CD4-positive, alpha-beta memory T cell (primary cell): ENCODE measurements around the gene APBA2. TPM values are rescaled to one million over a fixed set of nuclear protein-coding genes. Genes with fewer than 3 reads are reported as not detected.

Source experiments
- CTCF ChIA-PET: fragments of 350-600 bp; sonication (Branson Sonifier 250); formaldehyde crosslinking; loops from one replicate; lab custom pipeline; 2021; ENCODE audit warnings: inconsistent platforms; ENCODE audit not compliant: partially characterized antibody; lab: Charles Lee
- POLR2A ChIA-PET: fragments of 350-600 bp; sonication (Branson Sonifier 250); formaldehyde crosslinking; loops from one replicate; lab custom pipeline; 2021; ENCODE audit not compliant: partially characterized antibody; lab: Charles Lee
- DNase-seq, 5 donors: peaks; one replicate each; pipeline versions ENCODE4 v3.0.0 to v3.0.0-alpha.2; 2020 to 2022; ENCODE audit warnings: mixed read lengths in 1 of 5
- H3K27ac ChIP-seq: one replicate; pipeline ENCODE4 v1.7.0; 2013; ENCODE audit warnings: low read depth, low read length
- H3K27me3 ChIP-seq: 2 replicates; pipeline ENCODE4 v1.7.0; 2013; ENCODE audit warnings: mild to moderate bottlenecking, low read length, moderate library complexity; ENCODE audit not compliant: insufficient read depth
- H3K36me3 ChIP-seq: 2 replicates; pipeline ENCODE4 v1.7.0; 2013; ENCODE audit warnings: mild to moderate bottlenecking, low read length, moderate library complexity; ENCODE audit not compliant: insufficient read depth
- H3K4me1 ChIP-seq: 2 replicates; pipeline ENCODE4 v1.7.0; 2013; ENCODE audit warnings: mild to moderate bottlenecking, low read length, moderate library complexity; ENCODE audit not compliant: insufficient read depth
- H3K4me3 ChIP-seq, 2 donors: one replicate each; pipeline ENCODE4 v1.7.0; 2013; ENCODE audit warnings: low read length in 2 of 2, mild to moderate bottlenecking in 1 of 2
- H3K9me3 ChIP-seq, 2 donors: one replicate each; pipeline ENCODE4 v1.7.0; 2013; ENCODE audit warnings: low read length in 2 of 2, control low read depth in 1 of 2; ENCODE audit not compliant: control insufficient read depth in 1 of 2
- H3K27ac Mint-ChIP-seq, 7 donors: one replicate each; pipeline ENCODE4 v1.8.0; 2020 to 2021; ENCODE audit warnings: mixed read lengths in 7 of 7, mild to moderate bottlenecking in 6 of 7, inconsistent platforms in 3 of 7, moderate library complexity in 3 of 7
- H3K27me3 Mint-ChIP-seq, 2 donors: one replicate each; pipeline ENCODE4 v1.8.0; 2020 to 2021; ENCODE audit warnings: mixed read lengths in 2 of 2
- H3K36me3 Mint-ChIP-seq, 2 donors: one replicate each; pipeline ENCODE4 v1.8.0; 2020 to 2021; ENCODE audit warnings: mixed read lengths in 2 of 2, inconsistent platforms in 1 of 2, mild to moderate bottlenecking in 1 of 2
- H3K4me1 Mint-ChIP-seq, 4 donors: one replicate each; pipeline ENCODE4 v1.8.0; 2020 to 2021; ENCODE audit warnings: mixed read lengths in 4 of 4, mild to moderate bottlenecking in 1 of 4
- H3K4me3 Mint-ChIP-seq, 8 donors: one replicate each; pipeline ENCODE4 v1.8.0; 2020 to 2021; ENCODE audit warnings: mixed read lengths in 8 of 8, mild to moderate bottlenecking in 7 of 8, moderate library complexity in 6 of 8, inconsistent platforms in 3 of 8
- H3K9me3 Mint-ChIP-seq, 8 donors: one replicate each; pipeline ENCODE4 v1.8.0; 2020 to 2021; ENCODE audit warnings: mixed read lengths in 8 of 8, mild to moderate bottlenecking in 5 of 8, inconsistent platforms in 3 of 8, moderate library complexity in 1 of 8
- intact Hi-C: fragments of 100-400 bp; cut with micrococcal nuclease; formaldehyde crosslinking; loops from one replicate; pipeline ENCODE4 v1.15.1; 2023
- polyA plus RNA-seq, 2 donors: library from polyadenylated mRNA; unstranded; fragments of 300-500 nt; fragmentation: Illumina TruSeq; gene quantifications; one replicate each; pipeline ENCODE4 v1.2.3, GENCODE V29; 2021
- total RNA-seq, 2 experiments: library from RNA; stranded (reverse); gene quantifications; one replicate each; pipeline ENCODE4 v1.2.3, GENCODE V29; 2021

The APBA2 gene
- total and polyA plus RNA-seq, 4 experiments from 2014 or later: 11.1 to 57.3 (median 40.4) TPM

DNA sequence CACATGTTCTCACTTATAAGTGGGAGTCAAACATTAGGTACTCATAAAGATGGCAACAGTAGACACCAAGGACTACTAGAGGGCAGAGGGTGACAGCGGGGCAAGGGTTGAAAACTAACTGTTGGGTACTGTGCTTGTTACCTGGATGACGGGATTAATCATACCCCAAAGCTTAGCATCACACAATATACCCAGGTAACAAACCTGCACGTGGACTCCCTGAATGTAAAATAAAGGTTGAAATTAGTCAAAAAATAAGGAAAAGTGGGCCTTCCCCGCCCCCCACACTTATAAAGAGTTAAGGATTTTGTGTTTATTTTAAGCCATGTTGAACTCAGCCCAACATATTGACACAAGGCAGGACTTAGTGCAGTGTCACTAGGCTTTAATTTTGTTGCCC is 96.1 kb downstream of the APBA2 start:
- H3K9me3 ChIP-seq: no peaks in the 10 kb centered on the region
- no peaks in the 10 kb centered on the region for H3K9me3 Mint-ChIP-seq
- H3K4me1 ChIP-seq: peaks cover 10% of the 10 kb centered on the region
- peaks cover under 1 to 2% of the 10 kb centered on the region in 2 donors for H3K36me3 Mint-ChIP-seq
- H3K27me3 Mint-ChIP-seq: no peaks in the 10 kb centered on the region
- DNase-seq: no peak
- no peak overlapping the region for H3K4me3 Mint-ChIP-seq
- no peak overlapping the region for H3K27ac ChIP-seq
- H3K27ac Mint-ChIP-seq: no peak overlapping the region
- ChIA-PET CTCF (interaction anchor here (1.5 kb wide), 1 partner anchor 120 kb away, joined by 4 read pairs; no protein-coding TSS in a partner anchor), POLR2A (no interaction called here)
- no peaks in the 10 kb centered on the region for H3K27me3 ChIP-seq
- peaks cover 9 to 40% (median 11%) of the 10 kb centered on the region in 4 donors for H3K4me1 Mint-ChIP-seq
- no peak overlapping the region for H3K4me3 ChIP-seq
- no peaks in the 10 kb centered on the region for H3K36me3 ChIP-seq
- intact Hi-C loops: no loop called here

DNA sequence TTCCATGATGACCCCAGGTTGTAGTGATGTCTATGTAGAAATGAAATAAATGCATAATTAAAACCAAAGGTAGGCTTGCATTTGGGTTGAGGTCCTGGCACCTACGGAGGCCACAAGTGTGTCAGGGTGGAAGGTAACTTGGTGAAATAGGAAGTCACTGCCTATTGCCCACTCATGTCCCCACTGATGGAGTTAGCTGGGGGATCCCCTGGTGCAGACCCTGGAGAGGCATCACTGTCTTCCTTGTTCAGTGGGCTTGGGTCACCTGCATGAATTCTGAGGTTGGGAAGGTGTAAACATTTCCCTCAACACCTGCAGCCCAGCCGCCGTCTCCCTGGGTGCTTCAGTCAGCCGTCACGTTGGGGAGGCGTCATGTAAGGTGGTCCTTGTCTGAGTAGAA is 97.1 kb downstream of the APBA2 start:
- no peak overlapping the region for H3K4me3 Mint-ChIP-seq
- DNase-seq: no peak
- no peaks in the 10 kb centered on the region for H3K9me3 ChIP-seq
- H3K27ac Mint-ChIP-seq: no peak overlapping the region
- H3K36me3 Mint-ChIP-seq: peaks cover 2 to 5% of the 10 kb centered on the region in 2 donors
- no peak overlapping the region for H3K27ac ChIP-seq
- ChIA-PET POLR2A (no interaction called here), CTCF (interaction anchor here (1.5 kb wide), 1 partner anchor 119 kb away, joined by 4 read pairs; no protein-coding TSS in a partner anchor)
- H3K9me3 Mint-ChIP-seq: peaks cover 0 to 4% (median 0%) of the 10 kb centered on the region in 8 donors
- H3K36me3 ChIP-seq: no peaks in the 10 kb centered on the region
- H3K27me3 Mint-ChIP-seq: no peaks in the 10 kb centered on the region
- peaks cover 10% of the 10 kb centered on the region for H3K4me1 ChIP-seq
- peaks cover 10 to 45% (median 12%) of the 10 kb centered on the region in 4 donors for H3K4me1 Mint-ChIP-seq
- no peak overlapping the region for H3K4me3 ChIP-seq
- H3K27me3 ChIP-seq: no peaks in the 10 kb centered on the region
- intact Hi-C loops: no loop called here

DNA sequence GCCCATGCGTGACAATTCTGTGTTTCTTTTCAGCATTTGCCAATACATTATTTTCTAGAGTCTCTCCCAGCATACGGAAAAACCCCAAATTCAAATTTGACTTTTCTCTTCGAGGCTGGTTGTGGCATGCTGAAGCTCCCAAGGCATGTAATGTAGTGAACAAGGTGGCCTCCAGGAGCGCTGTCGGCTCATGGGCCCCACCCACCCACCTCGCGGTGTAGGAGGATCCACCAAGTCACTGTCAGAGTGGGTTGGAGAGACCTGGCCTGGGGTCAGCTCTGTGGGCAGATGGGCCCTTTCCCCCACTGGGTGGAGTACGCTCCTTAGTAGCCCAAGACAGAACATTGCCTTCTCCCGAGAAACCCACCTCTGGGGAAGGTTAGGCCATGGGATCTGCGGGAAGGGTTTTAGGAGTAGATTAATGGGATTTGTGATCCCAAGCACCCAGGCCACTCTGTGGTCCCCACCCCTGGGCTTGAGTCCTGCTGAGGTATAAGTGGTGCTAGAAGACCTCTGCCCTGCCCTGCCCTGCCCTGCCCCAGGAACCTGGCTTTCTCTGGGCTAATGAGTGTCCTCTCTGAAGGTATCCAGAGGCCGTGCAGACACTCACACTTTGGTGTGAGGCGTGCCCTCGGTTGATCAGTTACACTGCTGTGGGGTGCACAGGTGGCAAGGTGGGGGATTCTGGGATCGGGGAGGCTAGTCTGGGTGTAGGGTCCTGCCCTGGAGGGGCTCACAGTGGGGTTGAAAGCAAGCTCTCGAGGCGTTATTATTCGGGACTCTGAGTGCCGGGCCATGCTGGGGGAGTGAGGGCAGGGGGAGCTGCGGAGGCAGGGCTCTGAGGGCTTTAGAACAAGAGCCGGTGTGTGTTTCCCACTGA is 97.9 kb downstream of the APBA2 start:
- ChIA-PET CTCF (no interaction called here), POLR2A (no interaction called here)
- intact Hi-C loops: no loop called here

DNA sequence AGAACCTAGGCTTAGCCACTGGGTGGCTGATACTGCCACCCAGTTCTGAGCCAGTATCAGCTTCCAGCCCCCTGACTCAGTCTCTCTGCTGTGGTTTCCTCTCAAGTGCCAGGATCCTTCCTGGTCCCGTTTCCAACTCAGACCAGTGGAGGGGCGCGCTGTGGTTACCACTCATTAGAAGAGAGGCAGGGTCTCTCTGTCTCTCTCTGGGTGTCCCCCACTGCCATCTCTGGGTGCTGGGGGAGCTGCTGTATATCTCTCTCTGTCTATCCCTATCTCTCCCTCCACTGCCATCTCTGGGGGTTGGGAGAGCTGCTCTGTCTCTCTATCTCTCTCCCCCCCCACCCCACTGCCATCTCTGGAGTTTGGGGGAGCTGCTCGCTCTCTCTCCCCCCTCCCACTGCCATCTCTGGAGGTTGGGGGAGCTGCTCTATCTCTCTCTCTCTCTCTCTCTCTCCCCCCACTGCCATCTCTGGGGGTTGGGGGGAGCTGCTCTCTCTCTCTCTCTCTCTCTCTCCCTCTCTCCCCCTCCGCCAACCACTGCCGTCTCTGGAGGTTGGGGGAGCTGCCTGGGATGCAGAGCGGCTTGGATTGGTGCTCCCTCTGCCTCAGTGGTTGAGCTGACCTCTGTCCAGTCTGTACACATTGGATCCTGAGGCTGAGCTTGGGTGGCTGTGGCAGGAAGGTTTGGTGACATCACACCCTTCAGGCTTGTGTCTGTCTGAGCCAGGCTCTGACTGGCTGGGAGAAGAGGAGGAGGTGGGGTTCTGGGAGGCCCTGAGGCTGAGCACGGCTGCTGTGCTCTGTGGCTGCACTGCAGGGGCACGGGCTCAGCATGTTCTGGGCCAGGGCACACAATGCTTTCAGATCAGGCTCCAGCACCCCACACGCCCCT is 98.9 kb downstream of the APBA2 start:
- intact Hi-C loops: no loop called here
- Mint-ChIP-seq H3K9me3 (peaks cover 0 to 4% (median 0%) of the 10 kb centered on the region in 8 donors), H3K4me3 (peak overlapping the region in 3 of 8 donors; percentile 39 to 64 (median 62)), H3K4me1 (peaks cover 10 to 40% (median 12%) of the 10 kb centered on the region in 4 donors), H3K27me3 (no peaks in the 10 kb centered on the region), H3K36me3 (peaks cover 2 to 5% of the 10 kb centered on the region in 2 donors), H3K27ac (peak overlapping the region in 3 of 7 donors; percentile 36 to 70 (median 64))
- ChIA-PET CTCF (interaction anchor here (0.7 to 1.2 kb wide), 2 partner anchors 9 to 30 kb away, joined by 3 to 4 read pairs; no protein-coding TSS in a partner anchor), POLR2A (interaction anchor here (0.6 kb wide), 1 partner anchor 9 kb away, joined by 3 read pairs; no protein-coding TSS in a partner anchor)
- peak in 1 of 5 donors; percentile 15 for DNase-seq
- H3K36me3 ChIP-seq: no peaks in the 10 kb centered on the region
- H3K9me3 ChIP-seq: no peaks in the 10 kb centered on the region
- H3K27ac ChIP-seq: no peak overlapping the region
- no peak overlapping the region for H3K4me3 ChIP-seq
- H3K4me1 ChIP-seq: peaks cover 10% of the 10 kb centered on the region
- no peaks in the 10 kb centered on the region for H3K27me3 ChIP-seq

More for the DNA sequence above, 97.9 kb downstream of the APBA2 start:
- Mint-ChIP-seq H3K4me1 (peaks cover 10 to 45% (median 12%) of the 10 kb centered on the region in 4 donors), H3K9me3 (peaks cover 0 to 4% (median 0%) of the 10 kb centered on the region in 8 donors), H3K4me3 (no peak overlapping the region), H3K27ac (peak overlapping the region in 1 of 7 donors; percentile 18), H3K36me3 (peaks cover 2 to 5% of the 10 kb centered on the region in 2 donors), H3K27me3 (no peaks in the 10 kb centered on the region)
- no peak overlapping the region for H3K27ac ChIP-seq
- no peaks in the 10 kb centered on the region for H3K36me3 ChIP-seq
- H3K9me3 ChIP-seq: no peaks in the 10 kb centered on the region
- no peak for DNase-seq
- no peak overlapping the region for H3K4me3 ChIP-seq
- H3K4me1 ChIP-seq: peaks cover 10% of the 10 kb centered on the region
- no peaks in the 10 kb centered on the region for H3K27me3 ChIP-seq

DNA sequence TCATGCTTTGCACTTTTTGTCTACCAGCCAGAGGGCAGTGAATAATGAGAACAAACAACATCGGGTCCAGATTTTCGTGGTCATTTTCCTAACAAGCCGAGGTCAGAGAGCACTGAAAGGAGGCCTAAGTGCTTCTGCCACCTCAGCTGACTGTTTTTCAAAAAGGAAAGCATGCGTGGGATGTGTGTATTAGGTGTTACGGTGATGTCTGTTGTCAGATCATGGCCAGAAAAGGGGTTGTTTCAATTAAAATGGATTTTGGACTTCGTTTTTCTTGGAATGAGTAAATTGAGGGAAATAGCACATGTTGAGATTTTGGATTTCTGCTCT is 99.5 kb downstream of the APBA2 start:
- Histone ChIP-seq H3K4me1 (peaks cover 10% of the 10 kb centered on the region), H3K9me3 (no peaks in the 10 kb centered on the region), H3K4me3 (no peak overlapping the region), H3K27ac (no peak overlapping the region), H3K36me3 (no peaks in the 10 kb centered on the region), H3K27me3 (no peaks in the 10 kb centered on the region)
- intact Hi-C loops: no loop called here
- POLR2A ChIA-PET: interaction anchor here (0.6 kb wide), 1 partner anchor 9 kb away, joined by 3 read pairs; no protein-coding TSS in a partner anchor
- peak overlapping the region in 1 of 7 donors; percentile 36 for H3K27ac Mint-ChIP-seq
- peaks cover 10 to 40% (median 13%) of the 10 kb centered on the region in 4 donors for H3K4me1 Mint-ChIP-seq
- H3K4me3 Mint-ChIP-seq: peak overlapping the region in 3 of 8 donors; percentile 39 to 64 (median 62)
- CTCF ChIA-PET: interaction anchor here (0.7 to 1.2 kb wide), 2 partner anchors 10 to 30 kb away, joined by 3 to 4 read pairs; no protein-coding TSS in a partner anchor
- H3K9me3 Mint-ChIP-seq: peaks cover 0 to 4% (median 0%) of the 10 kb centered on the region in 8 donors
- H3K36me3 Mint-ChIP-seq: peaks cover 2 to 5% of the 10 kb centered on the region in 2 donors
- DNase-seq: no peak
- H3K27me3 Mint-ChIP-seq: no peaks in the 10 kb centered on the region

DNA sequence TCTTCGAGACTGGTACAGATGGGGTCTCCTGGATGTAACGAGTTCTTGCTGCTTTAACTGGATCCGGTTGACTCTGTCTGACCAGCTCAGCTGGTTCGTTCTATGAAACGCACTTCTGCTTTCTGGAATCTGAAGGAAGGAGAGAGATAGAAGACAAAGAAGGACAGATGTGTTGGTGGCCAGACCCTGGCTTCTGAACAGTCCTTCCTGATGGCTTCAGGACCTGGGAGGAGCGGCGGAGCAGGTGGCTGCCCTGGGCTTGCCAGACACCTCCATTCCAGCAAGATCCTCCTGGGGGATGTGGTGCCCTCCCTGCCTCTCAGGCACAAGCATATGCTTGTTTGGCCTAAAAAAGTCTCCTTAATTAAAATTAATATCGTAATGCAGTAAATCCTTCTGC is 99.9 kb downstream of the APBA2 start:
- Mint-ChIP-seq H3K27me3 (no peaks in the 10 kb centered on the region), H3K36me3 (peaks cover 2 to 5% of the 10 kb centered on the region in 2 donors), H3K9me3 (peaks cover 0 to 4% (median 0%) of the 10 kb centered on the region in 8 donors), H3K4me1 (peaks cover 10 to 44% (median 12%) of the 10 kb centered on the region in 4 donors), H3K4me3 (peak overlapping the region in 2 of 8 donors; percentile 54 to 77), H3K27ac (no peak overlapping the region)
- Histone ChIP-seq H3K4me1 (peaks cover 10% of the 10 kb centered on the region), H3K4me3 (no peak overlapping the region), H3K9me3 (no peaks in the 10 kb centered on the region), H3K36me3 (no peaks in the 10 kb centered on the region), H3K27me3 (no peaks in the 10 kb centered on the region), H3K27ac (no peak overlapping the region)
- ChIA-PET CTCF (no interaction called here), POLR2A (no interaction called here)
- DNase-seq: no peak
- intact Hi-C loops: no loop called here
